Measurements from ENCODE around the gene LRRC74A. TPM values are rescaled to one million over a fixed set of nuclear protein-coding genes. Genes with fewer than 3 reads are reported as not detected.

Gene LRRC74A
- total RNA-seq, 1 donor from 2014 or later = not detected

DNA sequence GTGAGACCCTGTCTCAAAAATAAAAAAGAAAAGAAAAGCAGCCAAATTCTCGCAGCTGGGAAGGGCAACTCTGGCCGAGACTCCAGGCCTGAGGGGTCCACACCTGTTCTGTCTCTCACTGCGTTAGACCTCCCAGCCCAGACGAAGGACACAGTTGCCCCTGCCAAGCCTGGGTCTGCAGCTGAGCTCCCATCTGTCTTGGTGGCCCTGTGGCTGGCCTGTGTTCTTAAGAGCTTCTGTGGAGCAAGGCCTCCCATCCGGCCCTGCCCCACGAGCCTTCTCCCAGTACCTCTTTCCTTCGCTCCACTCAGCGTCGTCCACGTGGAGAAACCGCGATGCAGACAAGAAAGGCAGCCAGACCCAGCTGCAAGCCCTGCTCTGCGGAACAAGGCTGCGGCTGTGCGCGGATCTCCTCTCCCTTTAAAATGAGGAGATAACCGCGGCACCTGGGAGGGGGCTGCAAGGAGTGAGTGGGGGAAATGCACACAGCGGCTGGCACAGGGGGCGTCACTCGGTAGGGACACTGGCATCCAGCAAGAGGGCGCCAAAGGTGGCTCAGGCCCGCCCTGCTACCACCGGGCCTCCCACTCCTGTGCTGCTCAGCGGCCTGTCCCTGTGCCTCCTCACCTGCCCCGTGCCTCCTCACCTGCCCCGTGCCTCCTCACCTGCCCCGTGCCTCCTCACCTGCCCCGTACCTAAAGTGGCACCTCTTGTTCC, 42.4 kb downstream of the LRRC74A start:
- no peak for TF ChIP-seq CTCF (IDR thresholded peaks at IDR 0.05; ENCODE audit: insufficient read depth, low read length, severe bottlenecking)
- no peaks in the 10 kb centered on the region for H3K27me3 ChIP-seq (ENCODE audit: control insufficient read depth, insufficient read depth, low read length)
- H3K36me3 ChIP-seq (ENCODE audit: control insufficient read depth, insufficient read depth, low read length) = no peaks in the 10 kb centered on the region
- H3K4me3 ChIP-seq (ENCODE audit: low read depth, low read length) = no peak overlapping the region
- no peak for FAIRE-seq
- DNase-seq (ENCODE audit: low read depth) = no peak

- no peak for FAIRE-seq
- H3K4me3 ChIP-seq (ENCODE audit: low read depth, low read length) = no peak overlapping the region
- H3K36me3 ChIP-seq (ENCODE audit: control insufficient read depth, insufficient read depth, low read length) = no peaks in the 10 kb centered on the region
- no peak for DNase-seq (ENCODE audit: low read depth)
- no peak for TF ChIP-seq CTCF (IDR thresholded peaks at IDR 0.05; ENCODE audit: insufficient read depth, low read length, severe bottlenecking)
- no peaks in the 10 kb centered on the region for H3K27me3 ChIP-seq (ENCODE audit: control insufficient read depth, insufficient read depth, low read length)
Observed at GRCh38 chr14:76870166-76870565, 44.0 kb downstream of the LRRC74A start.

GRCh38 chr14:76872796-76873432, 46.7 kb downstream of the LRRC74A start:
- peak; percentile 19 for DNase-seq (ENCODE audit: low read depth)

DNA sequence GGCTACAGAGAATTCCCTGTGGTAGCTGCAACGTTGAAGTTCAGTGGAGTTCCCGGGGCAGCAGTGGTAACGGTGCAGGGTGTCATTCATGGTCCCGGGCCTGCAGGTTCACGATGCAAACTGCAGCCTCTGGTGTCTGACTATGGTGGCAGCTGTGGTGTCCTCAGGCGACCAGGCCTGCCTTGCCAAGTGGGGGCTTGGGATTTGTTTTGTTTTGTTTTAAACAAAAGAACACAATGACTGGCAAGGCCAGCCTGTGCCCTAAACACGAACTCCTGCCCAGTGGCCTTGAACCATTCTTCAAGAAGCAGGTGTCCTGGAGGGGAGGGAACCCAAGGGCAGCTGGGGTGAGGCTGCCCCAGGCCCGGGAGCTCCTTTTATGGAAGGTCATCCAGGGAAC, 48.5 kb downstream of the LRRC74A start:
- TF ChIP-seq CTCF (IDR thresholded peaks at IDR 0.05; ENCODE audit: insufficient read depth, low read length, severe bottlenecking) = no peak
- Histone ChIP-seq H3K36me3 (ENCODE audit: control insufficient read depth, insufficient read depth, low read length) (no peaks in the 10 kb centered on the region), H3K4me3 (ENCODE audit: low read depth, low read length) (no peak overlapping the region), H3K27me3 (ENCODE audit: control insufficient read depth, insufficient read depth, low read length) (no peaks in the 10 kb centered on the region)
- DNase-seq (ENCODE audit: low read depth) (no peak), FAIRE-seq (no peak)

More at GRCh38 chr14:76872796-76873432, 46.7 kb downstream of the LRRC74A start:
- Histone ChIP-seq H3K4me3 (ENCODE audit: low read depth, low read length) (no peak overlapping the region), H3K36me3 (ENCODE audit: control insufficient read depth, insufficient read depth, low read length) (no peaks in the 10 kb centered on the region), H3K27me3 (ENCODE audit: control insufficient read depth, insufficient read depth, low read length) (no peaks in the 10 kb centered on the region)
- TF ChIP-seq CTCF (IDR thresholded peaks at IDR 0.05; ENCODE audit: insufficient read depth, low read length, severe bottlenecking) = peak; percentile 82
- FAIRE-seq = peak; percentile 68

GRCh38 chr14:76876076-76876475, 49.9 kb downstream of the LRRC74A start:
- DNase-seq (ENCODE audit: low read depth) = peak; percentile 59
- Histone ChIP-seq H3K4me3 (ENCODE audit: low read depth, low read length) (no peak overlapping the region), H3K36me3 (ENCODE audit: control insufficient read depth, insufficient read depth, low read length) (no peaks in the 10 kb centered on the region), H3K27me3 (ENCODE audit: control insufficient read depth, insufficient read depth, low read length) (no peaks in the 10 kb centered on the region)
- peak; percentile 96 for TF ChIP-seq CTCF (IDR thresholded peaks at IDR 0.05; ENCODE audit: insufficient read depth, low read length, severe bottlenecking)
- FAIRE-seq = no peak
